Neuronal stem cell (in vitro differentiated cells): ENCODE results near the gene PLCH1.

Experiments
- DNase-seq: peaks from one replicate; pipeline ENCODE4 v3.0.0-alpha.2; 2013; ENCODE audit warnings: low spot score
- H2AFZ ChIP-seq: one replicate; pipeline ENCODE4 v1.6.1; 2013; ENCODE audit warnings: mild to moderate bottlenecking, low read length, inconsistent platforms
- H2AK5ac ChIP-seq: 2 replicates; pipeline ENCODE4 v1.6.1; 2013; ENCODE audit warnings: low read depth, mild to moderate bottlenecking, inconsistent platforms, low read length, moderate library complexity, mixed read lengths
- H2BK120ac ChIP-seq: 2 replicates; pipeline ENCODE4 v1.6.1; 2013; ENCODE audit warnings: low read depth, mild to moderate bottlenecking, inconsistent platforms, low read length, moderate library complexity, mixed read lengths
- H2BK12ac ChIP-seq: one replicate; pipeline ENCODE4 v1.6.1; 2013; ENCODE audit warnings: low read length, inconsistent platforms
- H2BK15ac ChIP-seq: 2 replicates; pipeline ENCODE4 v1.6.1; 2013; ENCODE audit warnings: mild to moderate bottlenecking, low read length, inconsistent platforms, mixed read lengths
- H2BK5ac ChIP-seq: one replicate; pipeline ENCODE4 v1.6.1; 2013; ENCODE audit warnings: inconsistent platforms, mild to moderate bottlenecking, low read length, moderate library complexity
- H3K14ac ChIP-seq: one replicate; pipeline ENCODE4 v1.6.1; 2013; ENCODE audit warnings: low read length, inconsistent platforms
- H3K18ac ChIP-seq: 2 replicates; pipeline ENCODE4 v1.6.1; 2013; ENCODE audit warnings: low read length, inconsistent platforms
- H3K23ac ChIP-seq: 2 replicates; pipeline ENCODE4 v1.6.1; 2013; ENCODE audit warnings: low read depth, mild to moderate bottlenecking, mixed read lengths, low read length, inconsistent platforms; ENCODE audit not compliant: poor library complexity
- H3K27ac ChIP-seq: replicated peaks from 3 replicates; pipeline ENCODE4 v1.5.1; 2013; ENCODE audit warnings: low read length, inconsistent platforms
- H3K27me3 ChIP-seq, 3 experiments: 2 replicates each; pipeline ENCODE4 v1.6.1; 2013; ENCODE audit warnings: low read length in 3 of 3, mild to moderate bottlenecking in 2 of 3, inconsistent platforms in 1 of 3, low read depth in 1 of 3, mixed read lengths in 1 of 3, moderate library complexity in 1 of 3; ENCODE audit not compliant: control insufficient read depth in 3 of 3, insufficient read depth in 3 of 3
- H3K36me3 ChIP-seq, 2 donors: replicated peaks in 1 of 2; 2 replicates each; pipeline ENCODE4 v1.6.1; 2013; ENCODE audit warnings: low read length in 2 of 2; ENCODE audit not compliant: control insufficient read depth in 2 of 2, insufficient read depth in 2 of 2
- H3K4ac ChIP-seq: 2 replicates; pipeline ENCODE4 v1.6.1; 2013; ENCODE audit warnings: inconsistent platforms, mild to moderate bottlenecking, low read length, moderate library complexity
- H3K4me1 ChIP-seq, 2 donors: 1 replicate in 1 of 2; 2 replicates in 1 of 2; pipeline ENCODE4 v1.6.1; 2013; ENCODE audit warnings: low read length in 2 of 2, low read depth in 1 of 2; ENCODE audit not compliant: control insufficient read depth in 2 of 2, insufficient read depth in 1 of 2
- H3K4me2 ChIP-seq: one replicate; pipeline ENCODE4 v1.6.1; 2013; ENCODE audit warnings: mild to moderate bottlenecking, low read length, inconsistent platforms; ENCODE audit not compliant: insufficient read depth, poor library complexity, severe bottlenecking
- H3K4me3 ChIP-seq, 2 donors: 2 replicates each; pipeline ENCODE4 v1.5.1; 2013; ENCODE audit warnings: low read length in 2 of 2, mild to moderate bottlenecking in 2 of 2, inconsistent platforms in 1 of 2, moderate library complexity in 1 of 2
- H3K79me1 ChIP-seq: one replicate; pipeline ENCODE4 v1.6.1; 2013; ENCODE audit warnings: low read depth, mild to moderate bottlenecking, inconsistent platforms, low read length, moderate library complexity
- H3K9ac ChIP-seq: one replicate; pipeline ENCODE4 v1.6.1; 2013; ENCODE audit warnings: mild to moderate bottlenecking, low read depth, low read length, inconsistent platforms; ENCODE audit not compliant: poor library complexity
- H3K9me3 ChIP-seq, 2 donors: replicated peaks in 1 of 2; 2 replicates each; pipeline versions ENCODE3 to v1.6.1; 2013; ENCODE audit warnings: low read length in 2 of 2, mild to moderate bottlenecking in 2 of 2, inconsistent platforms in 1 of 2, low read depth in 1 of 2, mixed read lengths in 1 of 2, moderate library complexity in 1 of 2; ENCODE audit not compliant: control insufficient read depth in 2 of 2, insufficient read depth in 1 of 2
- H4K8ac ChIP-seq: one replicate; pipeline ENCODE4 v1.6.1; 2013; ENCODE audit warnings: low read depth, mild to moderate bottlenecking, inconsistent platforms, low read length, moderate library complexity
- H4K91ac ChIP-seq: one replicate; pipeline ENCODE4 v1.6.1; 2013; ENCODE audit warnings: low read length, low read depth, mild to moderate bottlenecking, inconsistent platforms; ENCODE audit not compliant: poor library complexity
- WGBS, 2 donors: extraction: QIAGEN DNeasy Blood & Tissue Kit; methylation state at CpG; one replicate each; pipeline ENCODE4 v1.1.7; 2013; ENCODE audit warnings: missing lambda C conversion rate in 2 of 2, mixed read lengths in 1 of 2; ENCODE audit not compliant: insufficient read length in 2 of 2, insufficient replicate concordance in 1 of 2; ENCODE audit errors: extremely low coverage in 2 of 2; 5-methylcytosine and 5-hydroxymethylcytosine counted together

Gene PLCH1

GRCh38 chr3:155453512-155453911, 291.4 kb downstream of the PLCH1 start:
- Histone ChIP-seq H3K18ac (no peak overlapping the region), H3K27ac (no peak overlapping the region), H3K14ac (no peak overlapping the region), H2BK15ac (no peak overlapping the region), H3K4me3 (no peak overlapping the region), H2AFZ (no peak overlapping the region), H3K9ac (no peak overlapping the region), H3K9me3 (peaks cover 0 to 2% of the 10 kb centered on the region in 2 donors), H2BK12ac (no peak overlapping the region), H2AK5ac (no peak overlapping the region), H3K4ac (no peak overlapping the region), H3K23ac (no peak overlapping the region), H3K4me1 (no peaks in the 10 kb centered on the region), H3K79me1 (no peaks in the 10 kb centered on the region), H4K91ac (no peak overlapping the region), H2BK5ac (no peak overlapping the region), H4K8ac (no peak overlapping the region), H3K27me3 (no peaks in the 10 kb centered on the region), H3K4me2 (no peak overlapping the region), H3K36me3 (no peaks in the 10 kb centered on the region), H2BK120ac (no peak overlapping the region)
- DNase-seq, result no peak
- no CpG with 5 or more reads among the region's 1 CpG for WGBS, 2 donors

- Histone ChIP-seq H2AK5ac (no peak overlapping the region), H2BK15ac (no peak overlapping the region), H3K4me1 (no peaks in the 10 kb centered on the region), H3K18ac (no peak overlapping the region), H3K4me3 (no peak overlapping the region), H4K91ac (no peak overlapping the region), H2BK120ac (no peak overlapping the region), H3K14ac (no peak overlapping the region), H3K9ac (no peak overlapping the region), H3K36me3 (no peaks in the 10 kb centered on the region), H3K27ac (no peak overlapping the region), H4K8ac (no peak overlapping the region), H2BK12ac (no peak overlapping the region), H3K23ac (no peak overlapping the region), H3K4ac (no peak overlapping the region), H3K27me3 (no peaks in the 10 kb centered on the region), H3K79me1 (no peaks in the 10 kb centered on the region), H3K9me3 (peaks cover 0 to 2% of the 10 kb centered on the region in 2 donors), H2AFZ (no peak overlapping the region), H3K4me2 (no peak overlapping the region), H2BK5ac (no peak overlapping the region)
- no peak for DNase-seq
- WGBS, 2 donors, result no CpG with 5 or more reads among the region's 3 CpGs
These were observed 295.1 kb downstream of the PLCH1 start for GRCh38 chr3:155449613-155450267.

GRCh38 chr3:155448531-155448930, 296.3 kb downstream of the PLCH1 start:
- Histone ChIP-seq H3K4me1 (no peaks in the 10 kb centered on the region), H3K27ac (no peak overlapping the region), H2BK12ac (no peak overlapping the region), H2BK15ac (no peak overlapping the region), H3K4ac (no peak overlapping the region), H4K91ac (no peak overlapping the region), H2AFZ (no peak overlapping the region), H3K9ac (no peak overlapping the region), H2AK5ac (no peak overlapping the region), H2BK120ac (no peak overlapping the region), H2BK5ac (no peak overlapping the region), H3K4me2 (no peak overlapping the region), H3K18ac (no peak overlapping the region), H3K27me3 (no peaks in the 10 kb centered on the region), H3K36me3 (no peaks in the 10 kb centered on the region), H3K4me3 (no peak overlapping the region), H4K8ac (no peak overlapping the region), H3K79me1 (no peaks in the 10 kb centered on the region), H3K23ac (no peak overlapping the region), H3K14ac (no peak overlapping the region), H3K9me3 (peaks cover 0 to 2% of the 10 kb centered on the region in 2 donors)
- WGBS, 2 donors, result no CpG with 5 or more reads among the region's 3 CpGs
- no peak for DNase-seq

GRCh38 chr3:155446366-155446765, 298.5 kb downstream of the PLCH1 start:
- Histone ChIP-seq H4K8ac (no peak overlapping the region), H3K27me3 (no peaks in the 10 kb centered on the region), H3K18ac (no peak overlapping the region), H3K4ac (no peak overlapping the region), H3K14ac (no peak overlapping the region), H2BK5ac (no peak overlapping the region), H3K4me2 (no peak overlapping the region), H4K91ac (no peak overlapping the region), H2BK15ac (no peak overlapping the region), H3K79me1 (no peaks in the 10 kb centered on the region), H3K36me3 (no peaks in the 10 kb centered on the region), H2AK5ac (no peak overlapping the region), H2BK12ac (no peak overlapping the region), H3K9me3 (peaks cover 0 to 2% of the 10 kb centered on the region in 2 donors), H2AFZ (no peak overlapping the region), H3K4me3 (no peak overlapping the region), H2BK120ac (no peak overlapping the region), H3K23ac (no peak overlapping the region), H3K9ac (no peak overlapping the region), H3K4me1 (no peaks in the 10 kb centered on the region), H3K27ac (no peak overlapping the region)
- no peak for DNase-seq
- no CpG with 5 or more reads among the region's 2 CpGs for WGBS, 2 donors
